EL (cell line): ENCODE results near the gene SCG5.
A peak's percentile ranks its signal among the peaks of the same experiment; 100 is the strongest.

Experiments
- DNase-seq: peaks from one replicate; pipeline ENCODE4 v3.0.0-alpha.2; 2016

Gene SCG5

GRCh38 chr15:32729700-32730395, 88.3 kb downstream of the SCG5 start:
- no peak for DNase-seq

- DNase-seq, result no peak
Measured at GRCh38 chr15:32730677-32731654, 89.5 kb downstream of the SCG5 start.

DNA sequence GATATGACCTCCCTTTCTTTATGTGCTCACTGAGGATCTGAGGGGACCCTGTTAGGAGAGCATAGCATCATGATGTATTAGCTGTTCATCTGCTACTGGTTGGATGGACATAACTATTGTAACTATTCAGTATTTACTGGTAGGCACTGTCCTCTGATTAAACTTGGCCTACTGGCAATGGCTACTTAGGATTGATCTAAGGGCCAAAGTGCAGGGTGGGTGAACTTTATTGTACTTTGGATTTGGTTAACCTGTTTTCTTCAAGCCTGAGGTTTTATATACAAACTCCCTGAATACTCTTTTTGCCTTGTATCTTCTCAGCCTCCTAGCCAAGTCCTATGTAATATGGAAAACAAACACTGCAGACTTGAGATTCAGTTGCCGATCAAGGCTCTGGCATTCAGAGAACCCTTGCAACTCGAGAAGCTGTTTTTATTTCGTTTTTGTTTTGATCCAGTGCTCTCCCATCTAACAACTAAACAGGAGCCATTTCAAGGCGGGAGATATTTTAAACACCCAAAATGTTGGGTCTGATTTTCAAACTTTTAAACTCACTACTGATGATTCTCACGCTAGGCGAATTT, 91.2 kb downstream of the SCG5 start:
- no peak for DNase-seq

DNA sequence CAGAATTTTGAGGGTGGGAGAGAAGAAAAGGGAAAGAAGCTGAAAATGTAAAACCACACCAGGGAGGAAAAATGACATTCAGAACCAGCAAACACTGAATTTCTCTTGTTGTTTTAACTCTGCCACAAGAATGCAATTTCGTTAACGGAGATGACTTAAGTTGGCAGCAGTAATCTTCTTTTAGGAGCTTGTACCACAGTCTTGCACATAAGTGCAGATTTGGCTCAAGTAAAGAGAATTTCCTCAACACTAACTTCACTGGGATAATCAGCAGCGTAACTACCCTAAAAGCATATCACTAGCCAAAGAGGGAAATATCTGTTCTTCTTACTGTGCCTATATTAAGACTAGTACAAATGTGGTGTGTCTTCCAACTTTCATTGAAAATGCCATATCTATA, 91.8 kb downstream of the SCG5 start:
- DNase-seq, result no peak

GRCh38 chr15:32735989-32736700, 94.6 kb downstream of the SCG5 start:
- DNase-seq, result no peak

DNA sequence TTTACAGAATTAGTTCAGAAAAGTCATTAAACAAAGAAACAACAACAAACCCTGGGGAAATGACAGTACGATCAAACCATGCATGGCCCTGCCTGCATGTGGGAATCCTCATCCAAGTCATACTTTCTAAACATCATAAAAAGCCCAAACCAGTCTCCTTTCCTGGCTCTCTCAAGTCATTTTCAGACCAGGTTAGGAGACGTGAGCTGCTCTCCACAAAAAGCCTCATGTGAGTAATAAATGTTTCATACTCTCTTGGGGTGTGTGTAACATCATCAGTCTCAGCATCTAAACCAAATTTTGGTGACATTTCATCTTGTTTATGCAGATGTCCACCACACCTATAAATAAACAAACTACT, 95.2 kb downstream of the SCG5 start:
- DNase-seq, result no peak

GRCh38 chr15:32737304-32737703, 95.8 kb downstream of the SCG5 start:
- no peak for DNase-seq

GRCh38 chr15:32738666-32739065, 97.2 kb downstream of the SCG5 start:
- no peak for DNase-seq

DNA sequence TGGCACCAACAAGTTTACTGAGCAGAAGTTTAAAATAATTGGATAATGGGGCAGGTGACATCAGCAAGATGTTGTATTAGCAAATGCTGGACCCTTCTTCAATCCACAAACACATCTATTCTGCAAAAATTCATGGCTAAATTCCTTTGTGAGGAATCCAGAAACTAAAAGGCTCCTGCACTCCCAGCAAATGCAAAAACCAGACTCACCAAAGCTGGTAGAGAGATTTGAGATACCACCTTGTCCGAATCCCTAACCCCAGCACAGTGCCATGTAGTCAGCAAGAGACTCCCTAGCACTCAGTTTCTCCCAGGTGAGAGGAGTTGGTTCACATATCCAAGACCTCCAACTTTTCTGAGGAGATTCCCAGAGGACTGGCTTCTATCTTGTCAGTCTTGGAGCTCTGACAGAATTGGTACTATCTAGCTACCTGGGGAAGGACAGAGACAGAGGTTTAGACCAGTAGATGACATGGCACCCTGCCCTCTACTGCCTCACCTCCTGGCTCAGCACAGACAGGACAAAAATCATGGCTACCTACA, 98.1 kb downstream of the SCG5 start:
- no peak for DNase-seq

DNA sequence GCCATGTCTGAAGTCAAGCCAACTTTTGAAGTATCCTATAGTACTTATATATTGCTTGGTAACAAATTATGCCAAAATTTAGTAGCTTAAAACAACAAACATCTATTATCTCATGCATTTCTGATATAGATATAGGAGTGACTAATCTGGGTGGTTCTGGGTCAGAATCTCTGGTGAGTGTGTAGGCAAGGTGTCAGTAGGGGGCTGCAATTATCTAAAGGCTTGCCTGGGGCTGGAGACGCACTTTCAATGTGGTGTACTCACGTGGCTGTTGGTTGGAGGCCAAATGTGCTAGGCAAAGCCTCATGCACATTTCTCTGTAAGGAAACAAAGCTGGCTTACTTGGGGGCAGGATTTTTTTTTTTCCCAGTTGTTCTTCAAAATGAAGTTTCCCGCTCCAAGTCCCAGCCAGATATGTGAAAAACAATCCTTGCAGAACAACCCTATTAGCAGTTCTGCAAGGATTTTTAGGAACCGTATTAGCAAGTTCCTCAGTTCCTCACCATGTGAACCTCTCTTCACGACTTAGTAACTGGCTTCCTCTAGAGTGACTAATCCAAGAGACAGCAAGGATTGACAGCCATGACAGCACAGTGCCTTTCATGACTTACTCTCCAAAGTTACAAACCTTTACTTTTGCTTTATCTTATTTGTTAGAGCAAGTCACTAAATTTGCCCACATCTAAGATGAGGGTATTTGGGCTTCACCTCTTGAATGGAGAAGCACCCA, 102.1 kb downstream of the SCG5 start:
- peak; percentile 70 for DNase-seq

DNA sequence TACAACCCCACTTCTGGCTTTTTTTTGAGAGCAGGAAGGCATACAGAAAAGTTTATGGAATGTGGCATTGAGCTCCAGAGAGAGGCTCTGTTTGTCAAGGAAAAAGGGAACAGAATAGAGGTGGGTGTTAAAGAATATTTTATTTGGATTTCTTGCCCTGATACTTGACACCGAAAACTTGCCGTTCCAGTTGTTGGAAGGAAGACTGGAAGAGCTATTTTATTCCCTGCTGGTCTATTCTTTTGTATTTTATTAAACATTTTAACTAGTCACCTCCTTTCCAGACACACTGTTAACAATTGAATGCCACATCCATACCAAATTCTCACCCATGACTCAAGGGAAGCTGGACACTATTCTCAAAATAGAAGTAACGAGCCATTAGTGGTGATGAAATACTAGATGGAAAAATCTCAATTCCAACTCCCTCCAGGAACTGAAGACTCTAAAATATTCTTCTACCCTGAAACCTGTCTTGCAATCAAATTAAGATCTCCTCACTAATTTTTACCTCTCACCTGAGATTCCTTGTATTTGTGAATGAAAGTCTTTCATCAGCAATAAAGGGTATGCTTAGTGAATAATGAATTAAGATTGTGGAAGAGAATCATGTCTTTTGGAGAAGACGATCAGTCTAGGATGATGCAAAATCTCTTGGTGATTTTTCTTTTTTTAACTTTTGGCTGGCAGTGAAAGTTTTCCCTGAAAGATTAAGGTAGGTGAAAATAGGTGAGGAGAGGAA, 104.8 kb downstream of the SCG5 start:
- DNase-seq, result no peak
